SK-N-SH (cell line): ENCODE data around the gene PPP1R16B. TPM values are rescaled to one million over a fixed set of nuclear protein-coding genes. Genes with fewer than 3 reads are reported as not detected.

Source experiments
- CTCF ChIA-PET: fragments of 300-600, 350-600 bp; formaldehyde crosslinking; extraction: SDS; loops from one replicate; lab custom pipeline; 2021; lab: Yijun Ruan, JAX
- POLR2A ChIA-PET: fragments of 350-600 bp; sonication (Branson Sonifier 250); formaldehyde crosslinking; extraction: SDS; loops from one replicate; lab custom pipeline; 2020; ENCODE audit warnings: antibody characterized with exemption, inconsistent platforms; lab: Yijun Ruan, JAX
- DNase-seq: peaks from one replicate; pipeline ENCODE4 v3.0.0; 2012
- H2AFZ ChIP-seq: fragments of 200-600 bp; sonication (generic); 2 replicates; pipeline ENCODE4 v1.8.1; 2016; ENCODE audit warnings: antibody characterized with exemption, mild to moderate bottlenecking, low read depth
- H3F3A ChIP-seq: fragments of 200-600 bp; sonication (generic); replicated peaks from 2 replicates; pipeline ENCODE3; 2016; ENCODE audit warnings: antibody characterized with exemption, mild to moderate bottlenecking; ENCODE audit not compliant: insufficient read depth
- H3K27ac ChIP-seq, 2 experiments: fragments of 200-500 bp in 1 of 2; fragments of 200-600 bp in 1 of 2; sonication (Bioruptor generic) in 1 of 2; sonication (generic), shearing (Covaris generic) in 1 of 2; 2 replicates each; pipeline versions ENCODE4 v1.5.1 to v1.6.1; 2014 to 2016; ENCODE audit warnings: low read depth in 2 of 2, inconsistent platforms in 1 of 2, low read length in 1 of 2, mild to moderate bottlenecking in 1 of 2, mixed read lengths in 1 of 2
- H3K27me3 ChIP-seq: fragments of 200-600 bp; sonication (generic), shearing (Covaris generic); 2 replicates; pipeline ENCODE4 v1.6.1; 2016; ENCODE audit warnings: mixed run types; ENCODE audit not compliant: insufficient read depth
- H3K36me3 ChIP-seq, 2 experiments: fragments of 200-500 bp in 1 of 2; fragments of 200-600 bp in 1 of 2; sonication (Bioruptor generic) in 1 of 2; sonication (generic) in 1 of 2; replicated peaks in 1 of 2; 2 replicates each; pipeline versions ENCODE3 to v1.5.1; 2014 to 2016; ENCODE audit warnings: low read length in 1 of 2, mild to moderate bottlenecking in 1 of 2; ENCODE audit not compliant: insufficient read depth in 2 of 2, control insufficient read depth in 1 of 2
- H3K4me1 ChIP-seq, 2 experiments: fragments of 200-500 bp in 1 of 2; fragments of 200-600 bp in 1 of 2; sonication (Bioruptor generic) in 1 of 2; sonication (generic), shearing (Covaris generic) in 1 of 2; 2 replicates each; pipeline versions ENCODE4 v1.5.1 to v1.6.1; 2014 to 2016; ENCODE audit warnings: low read depth in 1 of 2, low read length in 1 of 2, mixed run types in 1 of 2; ENCODE audit not compliant: insufficient read depth in 2 of 2, control insufficient read depth in 1 of 2
- H3K4me2 ChIP-seq: fragments of 200-600 bp; sonication (generic), shearing (Covaris generic); 2 replicates; pipeline ENCODE4 v1.6.1; 2017; ENCODE audit warnings: mixed run types
- H3K4me3 ChIP-seq, 2 experiments: fragments of 200-500 bp in 1 of 2; fragments of 200-600 bp in 1 of 2; sonication (Bioruptor generic) in 1 of 2; sonication (generic), shearing (Covaris generic) in 1 of 2; 2 replicates each; pipeline versions ENCODE4 v1.5.1 to v1.8.1; 2014 to 2016; ENCODE audit warnings: low read depth in 2 of 2, inconsistent platforms in 1 of 2, low read length in 1 of 2, mild to moderate bottlenecking in 1 of 2, mixed read lengths in 1 of 2, moderate library complexity in 1 of 2
- H3K79me2 ChIP-seq: fragments of 200-600 bp; sonication (generic); 2 replicates; pipeline ENCODE4 v1.8.1; 2017; ENCODE audit warnings: mild to moderate bottlenecking; ENCODE audit not compliant: insufficient read depth
- H3K9ac ChIP-seq: fragments of 200-600 bp; sonication (generic); 2 replicates; pipeline ENCODE4 v1.6.1; 2017; ENCODE audit warnings: mixed run types
- H3K9me2 ChIP-seq: fragments of 200-600 bp; sonication (generic); 2 replicates; pipeline ENCODE4 v1.6.1; 2017; ENCODE audit warnings: mixed run types
- H3K9me3 ChIP-seq: fragments of 200-600 bp; sonication (generic); 2 replicates; pipeline ENCODE4 v1.6.1; 2017; ENCODE audit warnings: mixed run types, mild to moderate bottlenecking, moderate library complexity
- H4K20me1 ChIP-seq: fragments of 200-600 bp; sonication (generic); 2 replicates; pipeline ENCODE4 v1.6.1; 2017; ENCODE audit warnings: mild to moderate bottlenecking, mixed run types; ENCODE audit not compliant: insufficient read depth
- CTCF ChIP-seq: fragments of 200-600 bp; sonication (generic); IDR thresholded peaks from 2 replicates; pipeline ENCODE4 v1.6.1; 2017; ENCODE audit warnings: antibody characterized with exemption, mild to moderate bottlenecking, moderate library complexity
- EP300 ChIP-seq, 2 experiments: IDR thresholded peaks; 2 replicates each; pipeline versions ENCODE4 v1.4.0 to v1.6.1; 2012; ENCODE audit warnings: borderline replicate concordance in 1 of 2, low read depth in 1 of 2, low read length in 1 of 2
- FOSL2 ChIP-seq: IDR thresholded peaks from 2 replicates; pipeline ENCODE4 v1.4.0; 2012; ENCODE audit warnings: low read depth, mild to moderate bottlenecking, moderate library complexity, borderline replicate concordance
- GABPA ChIP-seq: IDR thresholded peaks from 2 replicates; pipeline ENCODE4 v1.4.0; 2012; ENCODE audit warnings: low read depth, mild to moderate bottlenecking
- GATA2 ChIP-seq: sonication (generic); formaldehyde crosslinking; IDR thresholded peaks from 2 replicates; pipeline ENCODE4 v1.5.0; 2020; ENCODE audit warnings: mild to moderate bottlenecking, missing genetic modification reagents
- JUND ChIP-seq: IDR thresholded peaks from 2 replicates; pipeline ENCODE4 v1.4.0; 2012
- MEF2A ChIP-seq: IDR thresholded peaks from 2 replicates; pipeline ENCODE4 v1.4.0; 2012; ENCODE audit warnings: low read depth, borderline replicate concordance
- MXI1 ChIP-seq: IDR thresholded peaks from 2 replicates; pipeline ENCODE4 v1.6.1; 2012; ENCODE audit warnings: mild to moderate bottlenecking, low read depth, low read length, improper control_type of control experiment
- NFIC ChIP-seq: IDR thresholded peaks from 2 replicates; pipeline ENCODE4 v1.4.0; 2012; ENCODE audit warnings: borderline replicate concordance
- NRF1 ChIP-seq: IDR thresholded peaks from 2 replicates; pipeline ENCODE4 v1.6.1; 2012; ENCODE audit warnings: low read depth, mild to moderate bottlenecking, low read length
- SIN3A ChIP-seq: IDR thresholded peaks from 2 replicates; pipeline ENCODE4 v1.6.1; 2012; ENCODE audit warnings: low read depth, mild to moderate bottlenecking, low read length, moderate library complexity, borderline replicate concordance
- SMC3 ChIP-seq: IDR thresholded peaks from 2 replicates; pipeline ENCODE4 v1.6.1; 2012; ENCODE audit warnings: low read depth, low read length, improper control_type of control experiment
- TAF1 ChIP-seq: IDR thresholded peaks from 2 replicates; pipeline ENCODE4 v1.6.1; 2012; ENCODE audit warnings: low read depth, mild to moderate bottlenecking, low read length, moderate library complexity, borderline replicate concordance
- TCF12 ChIP-seq: IDR thresholded peaks from 2 replicates; pipeline ENCODE4 v1.4.0; 2012
- TEAD4 ChIP-seq: IDR thresholded peaks from 2 replicates; pipeline ENCODE4 v1.4.0; 2012; ENCODE audit warnings: mild to moderate bottlenecking, borderline replicate concordance; ENCODE audit not compliant: insufficient read depth
- USF1 ChIP-seq: IDR thresholded peaks from 2 replicates; pipeline ENCODE4 v1.4.0; 2012; ENCODE audit warnings: low read depth, borderline replicate concordance
- YY1 ChIP-seq: IDR thresholded peaks from 2 replicates; pipeline ENCODE4 v1.4.0; 2012; ENCODE audit warnings: low read depth, mild to moderate bottlenecking
- WGBS: methylation state at CpG from one replicate; pipeline ENCODE4 v1.1.6; 2017; ENCODE audit warnings: low lambda C conversion rate; 5-methylcytosine and 5-hydroxymethylcytosine counted together
- polyA plus RNA-seq, 3 experiments: library from polyadenylated mRNA; depleted of rRNA; stranded (reverse); fragments of >200 nt; gene quantifications; 2 replicates each; pipeline ENCODE4 v1.2.3, GENCODE V29; 2012

Gene PPP1R16B
- polyA plus RNA-seq, 1 of the 3 experiments (the other 2 are of a cell fraction), result 0.28 TPM

GRCh38 chr20:38937978-38938473, 132.5 kb downstream of the PPP1R16B start:
- Histone ChIP-seq H3K4me2 (no peak overlapping the region), H3F3A (no peaks in the 10 kb centered on the region), H3K9ac (no peak overlapping the region), H2AFZ (no peak overlapping the region), H3K27ac (no peak overlapping the region), H3K4me1 (peaks cover 1 to 3% of the 10 kb centered on the region in 2 experiments; a peak in 2 of 4 replicates), H3K79me2 (peaks cover 99% of the 10 kb centered on the region), H3K36me3 (peaks cover 2 to 18% of the 10 kb centered on the region in 2 experiments), H4K20me1 (peaks cover 40% of the 10 kb centered on the region; the same call in 1 of the 2 replicates), H3K4me3 (no peak overlapping the region), H3K9me3 (no peaks in the 10 kb centered on the region), H3K27me3 (no peaks in the 10 kb centered on the region), H3K9me2 (no peaks in the 10 kb centered on the region)
- no peak for DNase-seq
- no peak for TF ChIP-seq GABPA
- TF ChIP-seq JUND, result no peak
- no peak for TF ChIP-seq TCF12
- 94% methylated on average over 7 of the region's 7 CpGs for WGBS
- CTCF ChIA-PET, result interaction anchor here (1.0 to 2.0 kb wide), 3 partner anchors 65 to 111 kb away, joined by 3 to 9 read pairs (median 4); no protein-coding TSS in a partner anchor
- POLR2A ChIA-PET, result interaction anchor here (0.6 kb wide), 1 partner anchor 24 kb away, joined by 3 read pairs; the partner anchor contains the start of gene DHX35

DNA sequence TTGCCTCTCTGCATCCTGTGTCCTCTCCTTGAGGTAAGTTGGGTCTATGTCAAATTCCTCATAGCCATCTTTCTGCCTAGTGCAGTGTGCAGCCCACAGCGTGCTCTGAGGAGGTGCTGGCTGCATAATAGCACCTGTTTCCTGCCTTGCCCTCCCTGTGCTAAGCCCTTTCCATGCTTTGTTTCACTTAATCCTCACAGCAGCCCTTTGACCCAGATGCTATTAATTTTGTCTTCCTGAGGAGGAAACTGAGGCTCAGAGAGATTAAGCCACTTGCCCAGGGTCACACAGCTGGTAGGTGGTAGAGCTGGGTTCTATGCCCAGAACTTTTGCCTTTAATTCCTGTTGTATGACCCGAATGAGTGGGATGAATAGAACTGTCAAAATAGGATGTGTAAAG, 134.2 kb downstream of the PPP1R16B start:
- no peak overlapping the region for H3K9ac ChIP-seq
- H3K4me1 ChIP-seq, result no peaks in the 10 kb centered on the region; a peak in 1 of 4 replicates
- peaks cover 31% of the 10 kb centered on the region; the same call in 1 of the 2 replicates for H4K20me1 ChIP-seq
- peaks cover 14 to 15% of the 10 kb centered on the region in 2 experiments for H3K36me3 ChIP-seq
- H3K9me2 ChIP-seq, result no peaks in the 10 kb centered on the region
- H3K27me3 ChIP-seq, result no peaks in the 10 kb centered on the region
- peaks cover 99% of the 10 kb centered on the region for H3K79me2 ChIP-seq
- DNase-seq, result no peak
- no peak overlapping the region for H3K4me3 ChIP-seq
- H3K4me2 ChIP-seq, result no peak overlapping the region
- ChIA-PET CTCF (interaction anchor here (1.0 kb wide), 1 partner anchor 13 kb away, joined by 3 read pairs; the partner anchor contains the start of gene FAM83D), POLR2A (no interaction called here)
- no peak for TF ChIP-seq GABPA
- TF ChIP-seq SMC3, result no peak
- TF ChIP-seq TAF1, result no peak
- no peak for TF ChIP-seq FOSL2
- TF ChIP-seq SIN3A, result no peak
- TF ChIP-seq TCF12, result no peak
- no peak for TF ChIP-seq MXI1
- TF ChIP-seq TEAD4, result no peak
- TF ChIP-seq EP300 (IDR thresholded peaks at IDR 0.05; ENCODE audit: borderline replicate concordance in 1 of 2, low read depth in 1 of 2, low read length in 1 of 2), result no peak
- TF ChIP-seq MEF2A, result no peak
- no peak for TF ChIP-seq YY1
- no peak for TF ChIP-seq NFIC
- no peak for TF ChIP-seq NRF1
- no peak for TF ChIP-seq USF1
- TF ChIP-seq GATA2, result no peak
- no peak for TF ChIP-seq CTCF
- no peaks in the 10 kb centered on the region for H3F3A ChIP-seq
- H3K9me3 ChIP-seq, result no peaks in the 10 kb centered on the region
- no peak overlapping the region for H3K27ac ChIP-seq
- H2AFZ ChIP-seq, result no peak overlapping the region
- WGBS, result 83% methylated on average over 2 of the region's 2 CpGs
